Mammary epithelial cell (primary cell): ENCODE measurements around the gene TWF2.

Experiments
- CTCF ChIP-seq, 2 donors: IDR thresholded peaks in 1 of 2; conservative IDR thresholded peaks in 1 of 2; 2 replicates each; pipeline ENCODE4 v1.5.1; 2011 to 2012; ENCODE audit warnings: inconsistent platforms in 2 of 2, low read length in 2 of 2, mild to moderate bottlenecking in 2 of 2, control low read depth in 1 of 2, low read depth in 1 of 2; ENCODE audit not compliant: insufficient read depth in 1 of 2; ENCODE audit errors: extremely low read depth in 1 of 2
- EZH2 ChIP-seq: IDR thresholded peaks from 2 replicates; pipeline ENCODE4 v1.6.1; 2012; ENCODE audit warnings: low read length, inconsistent platforms, borderline replicate concordance

GRCh38 chr3:52283306-52283705, 44.3 kb upstream of the TWF2 start:
- no peak for TF ChIP-seq CTCF (conservative IDR thresholded peaks at IDR 0.05 in 1 of 2, IDR thresholded peaks at IDR 0.05 in 1 of 2; ENCODE audit: extremely low read depth in 1 of 2, insufficient read depth in 1 of 2, low read depth in 1 of 2, low read length in 2 of 2)
- no peak for TF ChIP-seq EZH2
